ENCODE data around the gene RAB11B. TPM values are rescaled to one million over a fixed set of nuclear protein-coding genes. Genes with fewer than 3 reads are reported as not detected.
"Not testable (repeated sequence)": the region's sequence is repeated elsewhere in the genome, so short reads cannot be mapped to it uniquely, and the experiment has no call there.

Gene RAB11B
- total and polyA plus RNA-seq, 3 donors from 2014 or later: 84.4 to 126 (median 95.2) TPM

- H3K9me3 ChIP-seq: no peaks in the 10 kb centered on the region
- DNase-seq: no peak
- no peak overlapping the region for H3K4me3 ChIP-seq
- peaks cover 8% of the 10 kb centered on the region for H3K4me1 ChIP-seq
- TF ChIP-seq POLR2A (IDR thresholded peaks at IDR 0.05) (no peak), CTCF (IDR thresholded peaks at IDR 0.05) (no peak)
- 4 to 20% methylated on average over 10 of the region's 10 CpGs for WGBS, 2 donors
- no peaks in the 10 kb centered on the region for H3K27me3 ChIP-seq
- intact Hi-C loops (cut with DNase I; ENCODE audit: low total_unique reads): no loop called here
- H3K27ac ChIP-seq: peak overlapping the region in 1 of 2 donors; percentile 59
- H3K36me3 ChIP-seq (ENCODE audit: low read depth, missing control alignments): no peaks in the 10 kb centered on the region
Measured at GRCh38 chr19:8352134-8352827, 37.9 kb upstream of the RAB11B start.

- intact Hi-C loops (cut with DNase I; ENCODE audit: low total_unique reads); H3K36me3 ChIP-seq (ENCODE audit: low read depth, missing control alignments); H3K9me3 ChIP-seq; H3K27me3 ChIP-seq; H3K27ac ChIP-seq; H3K4me1 ChIP-seq; DNase-seq; H3K4me3 ChIP-seq: not testable (repeated sequence)
- 47 to 54% methylated on average over 4 to 5 of the region's 5 CpGs for WGBS, 2 donors
Measured at GRCh38 chr19:8352845-8353244, 37.3 kb upstream of the RAB11B start.

- no peaks in the 10 kb centered on the region for H3K27me3 ChIP-seq
- H3K4me3 ChIP-seq: no peak overlapping the region
- H3K4me1 ChIP-seq: peaks cover 8% of the 10 kb centered on the region
- no peak for TF ChIP-seq POLR2A (IDR thresholded peaks at IDR 0.05)
- TF ChIP-seq CTCF (IDR thresholded peaks at IDR 0.05): no peak
- H3K36me3 ChIP-seq (ENCODE audit: low read depth, missing control alignments): no peaks in the 10 kb centered on the region
- H3K9me3 ChIP-seq: no peaks in the 10 kb centered on the region
- 58 to 85% methylated on average over 6 of the region's 6 CpGs for WGBS, 2 donors
- H3K27ac ChIP-seq: no peak overlapping the region
- DNase-seq: peak; percentile 47
- intact Hi-C loops (cut with DNase I; ENCODE audit: low total_unique reads): no loop called here
Measured at GRCh38 chr19:8355631-8356402, 34.3 kb upstream of the RAB11B start.

GRCh38 chr19:8357007-8357521, 33.1 kb upstream of the RAB11B start:
- Histone ChIP-seq H3K36me3 (ENCODE audit: low read depth, missing control alignments) (no peaks in the 10 kb centered on the region), H3K27me3 (no peaks in the 10 kb centered on the region), H3K9me3 (no peaks in the 10 kb centered on the region), H3K4me3 (no peak overlapping the region), H3K27ac (no peak overlapping the region), H3K4me1 (peaks cover 8% of the 10 kb centered on the region)
- DNase-seq: no peak
- intact Hi-C loops (cut with DNase I; ENCODE audit: low total_unique reads): no loop called here
- 71 to 82% methylated on average over 4 of the region's 4 CpGs for WGBS, 2 donors
- no peak for TF ChIP-seq CTCF (IDR thresholded peaks at IDR 0.05)
- no peak for TF ChIP-seq POLR2A (IDR thresholded peaks at IDR 0.05)

- no peak overlapping the region for H3K4me3 ChIP-seq
- H3K4me1 ChIP-seq: peaks cover 9% of the 10 kb centered on the region
- no peaks in the 10 kb centered on the region for H3K27me3 ChIP-seq
- no peaks in the 10 kb centered on the region for H3K36me3 ChIP-seq (ENCODE audit: low read depth, missing control alignments)
- intact Hi-C loops (cut with DNase I; ENCODE audit: low total_unique reads): no loop called here
- no peaks in the 10 kb centered on the region for H3K9me3 ChIP-seq
- no peak for TF ChIP-seq CTCF (IDR thresholded peaks at IDR 0.05)
- no peak for TF ChIP-seq POLR2A (IDR thresholded peaks at IDR 0.05)
- H3K27ac ChIP-seq: no peak overlapping the region
- no peak for DNase-seq
- WGBS, 2 donors: 87 to 91% methylated on average over 6 of the region's 6 CpGs
Measured at GRCh38 chr19:8358948-8359347, 31.2 kb upstream of the RAB11B start.
